Suprapubic skin (tissue), 4 donors: Measurements from ENCODE around the gene WDR33.

ENCODE experiments used
- POLR2A ChIP-seq, 2 donors: fragments of 450-650 bp; IDR thresholded peaks; one replicate each; pipeline ENCODE4 v1.6.1; 2017; ENCODE audit warnings: antibody characterized with exemption in 2 of 2, mild to moderate bottlenecking in 2 of 2, moderate library complexity in 2 of 2
- POLR2AphosphoS5 ChIP-seq, 3 donors: sonication (generic); formaldehyde crosslinking; IDR thresholded peaks; one replicate each; pipeline ENCODE4 v1.6.1; 2017; ENCODE audit warnings: antibody characterized with exemption in 3 of 3
- TF ChIP-seq, protein P1 (sequence below), 2 donors: fragments of 200-600 bp in 1 of 2; fragments of 450-650 bp in 1 of 2; sonication (generic) in 1 of 2; IDR thresholded peaks; one replicate each; pipeline ENCODE4 v1.5.1; 2016 to 2019; ENCODE audit warnings: antibody characterized with exemption in 2 of 2, mild to moderate bottlenecking in 1 of 2, moderate library complexity in 1 of 2

GRCh38 chr2:127681976-127682857 is 128.8 kb downstream of the WDR33 start:
- no peak for TF ChIP-seq POLR2AphosphoS5 (IDR thresholded peaks at IDR 0.05)
- no peak for TF ChIP-seq POLR2A (IDR thresholded peaks at IDR 0.05)
- TF ChIP-seq, protein P1, sequence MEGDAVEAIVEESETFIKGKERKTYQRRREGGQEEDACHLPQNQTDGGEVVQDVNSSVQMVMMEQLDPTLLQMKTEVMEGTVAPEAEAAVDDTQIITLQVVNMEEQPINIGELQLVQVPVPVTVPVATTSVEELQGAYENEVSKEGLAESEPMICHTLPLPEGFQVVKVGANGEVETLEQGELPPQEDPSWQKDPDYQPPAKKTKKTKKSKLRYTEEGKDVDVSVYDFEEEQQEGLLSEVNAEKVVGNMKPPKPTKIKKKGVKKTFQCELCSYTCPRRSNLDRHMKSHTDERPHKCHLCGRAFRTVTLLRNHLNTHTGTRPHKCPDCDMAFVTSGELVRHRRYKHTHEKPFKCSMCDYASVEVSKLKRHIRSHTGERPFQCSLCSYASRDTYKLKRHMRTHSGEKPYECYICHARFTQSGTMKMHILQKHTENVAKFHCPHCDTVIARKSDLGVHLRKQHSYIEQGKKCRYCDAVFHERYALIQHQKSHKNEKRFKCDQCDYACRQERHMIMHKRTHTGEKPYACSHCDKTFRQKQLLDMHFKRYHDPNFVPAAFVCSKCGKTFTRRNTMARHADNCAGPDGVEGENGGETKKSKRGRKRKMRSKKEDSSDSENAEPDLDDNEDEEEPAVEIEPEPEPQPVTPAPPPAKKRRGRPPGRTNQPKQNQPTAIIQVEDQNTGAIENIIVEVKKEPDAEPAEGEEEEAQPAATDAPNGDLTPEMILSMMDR (IDR thresholded peaks at IDR 0.05): no peak
